AG04449 (cell line): Measurements from ENCODE around the gene TACR1.

Experiments used
- CTCF ChIA-PET: fragments of 350-600 bp; formaldehyde crosslinking; extraction: SDS; loops from one replicate; lab custom pipeline; 2021; ENCODE audit warnings: antibody characterized with exemption; lab: Yijun Ruan, JAX
- POLR2A ChIA-PET: fragments of 400-600, 350-600 bp; formaldehyde crosslinking; extraction: SDS; loops from one replicate; lab custom pipeline; 2020; ENCODE audit warnings: antibody characterized with exemption, inconsistent platforms; lab: Yijun Ruan, JAX
- DNase-seq: peaks from one replicate; pipeline ENCODE4 v3.0.0-alpha.2; 2010; ENCODE audit warnings: low read depth, low spot score
- H3K4me3 ChIP-seq: 2 replicates; pipeline ENCODE4 v1.5.1; 2011; ENCODE audit warnings: low read depth, mild to moderate bottlenecking, control low read depth, low read length
- TF ChIP-seq, protein P1 (sequence below): IDR thresholded peaks from one replicate; pipeline ENCODE4 v1.5.1; 2011; ENCODE audit warnings: mild to moderate bottlenecking, moderate library complexity, low read length, control low read depth, inconsistent platforms; ENCODE audit not compliant: insufficient read depth; ENCODE audit errors: missing control alignments

Gene TACR1

DNA sequence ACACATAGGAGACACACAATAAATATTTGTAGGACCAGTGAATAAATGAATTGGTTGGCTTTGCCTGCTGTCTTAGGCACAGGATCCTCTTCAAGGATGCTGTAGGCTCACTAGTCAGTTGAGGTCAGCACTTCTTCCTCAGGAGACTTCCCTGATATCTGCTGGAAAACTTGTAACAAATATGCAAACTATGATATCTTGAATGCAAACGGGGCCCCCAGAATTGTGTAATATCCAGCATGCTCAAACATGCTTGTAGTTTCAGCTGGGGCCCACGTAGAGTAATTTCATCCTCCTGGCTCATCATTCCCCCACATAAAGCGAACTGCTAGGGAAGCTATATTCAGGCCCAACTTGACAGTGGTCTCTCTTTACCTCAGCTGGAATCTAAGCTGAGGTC lies 197.3 kb downstream of the TACR1 start:
- CTCF ChIA-PET, result interaction anchor here (0.9 kb wide), 1 partner anchor 9 kb away, joined by 3 read pairs; no protein-coding TSS in a partner anchor
- TF ChIP-seq, protein P1, sequence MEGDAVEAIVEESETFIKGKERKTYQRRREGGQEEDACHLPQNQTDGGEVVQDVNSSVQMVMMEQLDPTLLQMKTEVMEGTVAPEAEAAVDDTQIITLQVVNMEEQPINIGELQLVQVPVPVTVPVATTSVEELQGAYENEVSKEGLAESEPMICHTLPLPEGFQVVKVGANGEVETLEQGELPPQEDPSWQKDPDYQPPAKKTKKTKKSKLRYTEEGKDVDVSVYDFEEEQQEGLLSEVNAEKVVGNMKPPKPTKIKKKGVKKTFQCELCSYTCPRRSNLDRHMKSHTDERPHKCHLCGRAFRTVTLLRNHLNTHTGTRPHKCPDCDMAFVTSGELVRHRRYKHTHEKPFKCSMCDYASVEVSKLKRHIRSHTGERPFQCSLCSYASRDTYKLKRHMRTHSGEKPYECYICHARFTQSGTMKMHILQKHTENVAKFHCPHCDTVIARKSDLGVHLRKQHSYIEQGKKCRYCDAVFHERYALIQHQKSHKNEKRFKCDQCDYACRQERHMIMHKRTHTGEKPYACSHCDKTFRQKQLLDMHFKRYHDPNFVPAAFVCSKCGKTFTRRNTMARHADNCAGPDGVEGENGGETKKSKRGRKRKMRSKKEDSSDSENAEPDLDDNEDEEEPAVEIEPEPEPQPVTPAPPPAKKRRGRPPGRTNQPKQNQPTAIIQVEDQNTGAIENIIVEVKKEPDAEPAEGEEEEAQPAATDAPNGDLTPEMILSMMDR, result no peak
- DNase-seq, result peak; percentile 34
- POLR2A ChIA-PET, result no interaction called here
- H3K4me3 ChIP-seq, result no peak overlapping the region

DNA sequence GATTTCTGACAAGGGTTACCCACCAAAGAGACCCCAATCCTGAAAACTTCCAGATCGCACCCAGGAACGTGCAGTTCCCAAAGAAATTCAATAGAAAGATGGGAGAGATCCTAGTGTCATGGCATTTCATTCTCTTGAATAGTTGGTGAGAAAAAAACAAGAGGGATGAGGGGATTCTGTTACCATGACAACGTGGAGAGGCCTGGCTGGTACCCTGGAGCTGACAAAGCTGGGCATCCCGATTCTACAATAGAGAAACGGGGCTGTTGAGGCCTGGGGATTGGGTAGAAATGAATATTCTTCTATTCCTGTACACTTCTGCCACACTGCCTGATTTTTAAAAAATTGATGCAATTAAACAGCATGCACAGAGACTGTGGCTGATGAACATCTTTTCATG lies 199.9 kb downstream of the TACR1 start:
- CTCF ChIA-PET, result no interaction called here
- H3K4me3 ChIP-seq, result no peak overlapping the region
- POLR2A ChIA-PET, result no interaction called here
- no peak for DNase-seq
- TF ChIP-seq, protein P1, result no peak
